SU-DHL-6 (cell line): ENCODE results near the gene PXDC1.

Experiments
- EZH2phosphoT487 ChIP-seq: fragments of 200-600 bp; sonication (generic), shearing (Covaris generic); conservative IDR thresholded peaks from 2 replicates; pipeline ENCODE4 v1.6.1; 2018; ENCODE audit warnings: mild to moderate bottlenecking, antibody characterized with exemption, low read length, moderate library complexity, mixed read lengths
- TF ChIP-seq, protein P1 (sequence below): fragments of 200-600 bp; sonication (generic); IDR thresholded peaks from one replicate; pipeline ENCODE4 v1.5.1; 2017; ENCODE audit warnings: antibody characterized with exemption, mild to moderate bottlenecking, low read length, moderate library complexity; ENCODE audit not compliant: insufficient read depth, poor library complexity, severe bottlenecking

DNA sequence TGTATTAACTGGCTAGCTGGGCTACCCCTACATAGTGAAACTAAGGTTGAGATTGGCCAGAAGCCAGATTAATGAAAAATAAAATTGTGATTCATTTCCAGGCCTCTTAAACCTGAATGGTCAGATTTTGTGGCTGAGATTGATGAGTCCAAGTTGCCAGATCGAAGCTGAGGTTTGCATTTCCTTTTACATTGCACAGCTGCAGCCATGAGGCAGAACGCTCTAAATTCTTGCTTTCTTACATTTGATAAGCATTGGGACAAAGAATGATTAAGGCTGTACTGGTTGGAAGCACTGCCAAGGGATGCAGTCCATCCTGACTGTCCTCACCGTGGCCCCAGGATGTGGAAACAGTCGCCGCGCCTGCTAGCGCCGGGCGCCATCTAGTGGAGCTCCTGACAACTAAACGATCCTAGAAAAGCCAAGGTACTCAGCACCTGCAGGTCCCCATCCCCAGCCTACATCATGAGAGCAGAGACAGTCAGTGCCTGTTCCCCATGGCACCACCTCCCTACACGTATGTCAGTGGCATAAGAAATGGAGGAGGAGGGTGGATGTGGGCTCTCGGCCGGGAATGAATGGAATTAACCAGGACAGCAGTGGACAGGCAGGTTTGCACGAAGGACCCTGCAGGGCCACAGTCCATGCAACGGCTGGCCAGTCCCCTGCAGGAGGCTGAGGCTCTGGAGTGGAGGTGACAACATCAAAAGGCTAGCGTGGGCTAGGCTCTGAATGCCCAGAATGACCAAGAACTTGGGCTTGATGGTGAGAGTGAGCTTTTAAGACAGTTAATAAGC lies 19.0 kb downstream of the PXDC1 start:
- TF ChIP-seq, protein P1, sequence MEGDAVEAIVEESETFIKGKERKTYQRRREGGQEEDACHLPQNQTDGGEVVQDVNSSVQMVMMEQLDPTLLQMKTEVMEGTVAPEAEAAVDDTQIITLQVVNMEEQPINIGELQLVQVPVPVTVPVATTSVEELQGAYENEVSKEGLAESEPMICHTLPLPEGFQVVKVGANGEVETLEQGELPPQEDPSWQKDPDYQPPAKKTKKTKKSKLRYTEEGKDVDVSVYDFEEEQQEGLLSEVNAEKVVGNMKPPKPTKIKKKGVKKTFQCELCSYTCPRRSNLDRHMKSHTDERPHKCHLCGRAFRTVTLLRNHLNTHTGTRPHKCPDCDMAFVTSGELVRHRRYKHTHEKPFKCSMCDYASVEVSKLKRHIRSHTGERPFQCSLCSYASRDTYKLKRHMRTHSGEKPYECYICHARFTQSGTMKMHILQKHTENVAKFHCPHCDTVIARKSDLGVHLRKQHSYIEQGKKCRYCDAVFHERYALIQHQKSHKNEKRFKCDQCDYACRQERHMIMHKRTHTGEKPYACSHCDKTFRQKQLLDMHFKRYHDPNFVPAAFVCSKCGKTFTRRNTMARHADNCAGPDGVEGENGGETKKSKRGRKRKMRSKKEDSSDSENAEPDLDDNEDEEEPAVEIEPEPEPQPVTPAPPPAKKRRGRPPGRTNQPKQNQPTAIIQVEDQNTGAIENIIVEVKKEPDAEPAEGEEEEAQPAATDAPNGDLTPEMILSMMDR, result peak; percentile 99
- TF ChIP-seq EZH2phosphoT487, result no peak
